Neural progenitor cell (in vitro differentiated cells): ENCODE data around the gene PPM1L. TPM values are rescaled to one million over a fixed set of nuclear protein-coding genes. Genes with fewer than 3 reads are reported as not detected.

Experiments
- DNase-seq: peaks from one replicate; pipeline ENCODE4 v3.0.0-alpha.2; 2016; ENCODE audit warnings: low spot score
- H2AFZ ChIP-seq: fragments of 200-600 bp; sonication (generic); replicated peaks from 2 replicates; pipeline ENCODE4 v1.6.1; 2016; ENCODE audit warnings: antibody characterized with exemption
- H3F3A ChIP-seq: fragments of 200-600 bp; sonication (generic); 2 replicates; pipeline ENCODE4 v1.6.1; 2016; ENCODE audit warnings: antibody characterized with exemption, low read depth
- H3K27ac ChIP-seq: fragments of 200-600 bp; sonication (generic); 2 replicates; pipeline ENCODE4 v1.5.1; 2016; ENCODE audit warnings: mild to moderate bottlenecking
- H3K27me3 ChIP-seq: fragments of 200-600 bp; sonication (generic); 2 replicates; pipeline ENCODE4 v1.6.1; 2016; ENCODE audit warnings: mild to moderate bottlenecking, moderate library complexity
- H3K36me3 ChIP-seq: fragments of 200-600 bp; sonication (generic); 2 replicates; pipeline ENCODE4 v1.5.1; 2016
- H3K4me1 ChIP-seq: fragments of 200-600 bp; sonication (generic); 2 replicates; pipeline ENCODE4 v1.6.1; 2016; ENCODE audit warnings: mixed run types
- H3K4me2 ChIP-seq: fragments of 200-600 bp; sonication (generic); 2 replicates; pipeline ENCODE4 v1.6.1; 2016
- H3K4me3 ChIP-seq: fragments of 200-600 bp; sonication (generic); 2 replicates; pipeline ENCODE4 v1.5.1; 2016
- H3K79me2 ChIP-seq: fragments of 200-600 bp; sonication (generic); 2 replicates; pipeline ENCODE4 v1.6.1; 2016; ENCODE audit warnings: low read depth
- H3K9ac ChIP-seq: fragments of 200-600 bp; sonication (generic); 2 replicates; pipeline ENCODE4 v1.6.1; 2016
- H3K9me3 ChIP-seq: fragments of 200-600 bp; sonication (generic); 2 replicates; pipeline ENCODE4 v1.5.1; 2016; ENCODE audit warnings: low read depth
- H4K20me1 ChIP-seq: fragments of 200-600 bp; sonication (generic); 2 replicates; pipeline ENCODE4 v1.6.1; 2016; ENCODE audit warnings: low read depth
- H3K27ac Mint-ChIP-seq: 3 replicates; pipeline ENCODE4 v1.8.0; 2021; ENCODE audit warnings: mixed read lengths
- H3K27me3 Mint-ChIP-seq: 2 replicates; pipeline ENCODE4 v1.8.0; 2022; ENCODE audit warnings: low read depth, mild to moderate bottlenecking, inconsistent platforms, moderate library complexity, mixed read lengths; ENCODE audit not compliant: insufficient read depth
- H3K36me3 Mint-ChIP-seq: 3 replicates; pipeline ENCODE4 v1.8.0; 2021; ENCODE audit warnings: mixed read lengths
- H3K4me1 Mint-ChIP-seq: 3 replicates; pipeline ENCODE4 v1.8.0; 2021; ENCODE audit warnings: mixed read lengths
- H3K4me3 Mint-ChIP-seq: 3 replicates; pipeline ENCODE4 v1.8.0; 2021; ENCODE audit warnings: mild to moderate bottlenecking, moderate library complexity, mixed read lengths
- H3K9me3 Mint-ChIP-seq: 3 replicates; pipeline ENCODE4 v1.8.0; 2020; ENCODE audit warnings: mixed read lengths
- CTCF ChIP-seq: fragments of 200-600 bp; sonication (generic); IDR thresholded peaks from 2 replicates; pipeline ENCODE4 v1.5.1; 2017; ENCODE audit warnings: antibody characterized with exemption, mild to moderate bottlenecking
- EZH2 ChIP-seq: fragments of 200-600 bp; sonication (generic); IDR thresholded peaks from 2 replicates; pipeline ENCODE4 v1.6.1; 2017; ENCODE audit warnings: antibody characterized with exemption, mild to moderate bottlenecking, moderate library complexity
- EZH2phosphoT487 ChIP-seq: fragments of 200-600 bp; sonication (generic); IDR thresholded peaks from 2 replicates; pipeline ENCODE4 v1.6.1; 2017; ENCODE audit warnings: antibody characterized with exemption
- total RNA-seq: library from RNA; depleted of rRNA; stranded (reverse); fragments of >200 nt; gene quantifications from 2 replicates; pipeline ENCODE4 v1.2.3, GENCODE V29; 2015; ENCODE audit warnings: low replicate concordance

PPM1L gene
- total RNA-seq, 1 donor from 2014 or later, result 16.5 TPM

- no peak overlapping the region for H2AFZ ChIP-seq
- H3K4me3 ChIP-seq, result no peak overlapping the region
- Mint-ChIP-seq H3K27ac (no peak overlapping the region), H3K4me3 (no peak overlapping the region), H3K27me3 (peaks cover 4% of the 10 kb centered on the region), H3K4me1 (peaks cover 23% of the 10 kb centered on the region), H3K9me3 (no peaks in the 10 kb centered on the region), H3K36me3 (no peaks in the 10 kb centered on the region)
- H4K20me1 ChIP-seq, result peaks cover 7% of the 10 kb centered on the region
- no peak overlapping the region for H3K9ac ChIP-seq
- H3F3A ChIP-seq, result no peaks in the 10 kb centered on the region
- H3K9me3 ChIP-seq, result no peaks in the 10 kb centered on the region
- peaks cover 17% of the 10 kb centered on the region for H3K4me1 ChIP-seq
- H3K36me3 ChIP-seq, result no peaks in the 10 kb centered on the region
- DNase-seq, result no peak
- H3K4me2 ChIP-seq, result no peak overlapping the region
- H3K27ac ChIP-seq, result no peak overlapping the region
- no peaks in the 10 kb centered on the region for H3K27me3 ChIP-seq
- peaks cover 6% of the 10 kb centered on the region for H3K79me2 ChIP-seq
- TF ChIP-seq EZH2 (no peak), CTCF (no peak), EZH2phosphoT487 (no peak)
Observed at GRCh38 chr3:160810362-160811236, 54.6 kb downstream of the PPM1L start.

GRCh38 chr3:160811237-160811548 lies 55.2 kb downstream of the PPM1L start:
- no peak overlapping the region for H3K27ac ChIP-seq
- H3K4me2 ChIP-seq, result no peak overlapping the region
- no peak overlapping the region for H2AFZ ChIP-seq
- peaks cover 7% of the 10 kb centered on the region for H4K20me1 ChIP-seq
- Mint-ChIP-seq H3K9me3 (no peaks in the 10 kb centered on the region), H3K4me1 (peaks cover 23% of the 10 kb centered on the region), H3K4me3 (no peak overlapping the region), H3K36me3 (no peaks in the 10 kb centered on the region), H3K27ac (no peak overlapping the region), H3K27me3 (peaks cover 4% of the 10 kb centered on the region)
- no peak for TF ChIP-seq EZH2
- TF ChIP-seq CTCF, result no peak
- no peak for TF ChIP-seq EZH2phosphoT487
- H3K9me3 ChIP-seq, result no peaks in the 10 kb centered on the region
- no peak overlapping the region for H3K4me3 ChIP-seq
- H3K27me3 ChIP-seq, result no peaks in the 10 kb centered on the region
- no peaks in the 10 kb centered on the region for H3K36me3 ChIP-seq
- no peak overlapping the region for H3K9ac ChIP-seq
- no peak for DNase-seq
- no peaks in the 10 kb centered on the region for H3F3A ChIP-seq
- peaks cover 6% of the 10 kb centered on the region for H3K79me2 ChIP-seq
- H3K4me1 ChIP-seq, result peaks cover 17% of the 10 kb centered on the region

DNA sequence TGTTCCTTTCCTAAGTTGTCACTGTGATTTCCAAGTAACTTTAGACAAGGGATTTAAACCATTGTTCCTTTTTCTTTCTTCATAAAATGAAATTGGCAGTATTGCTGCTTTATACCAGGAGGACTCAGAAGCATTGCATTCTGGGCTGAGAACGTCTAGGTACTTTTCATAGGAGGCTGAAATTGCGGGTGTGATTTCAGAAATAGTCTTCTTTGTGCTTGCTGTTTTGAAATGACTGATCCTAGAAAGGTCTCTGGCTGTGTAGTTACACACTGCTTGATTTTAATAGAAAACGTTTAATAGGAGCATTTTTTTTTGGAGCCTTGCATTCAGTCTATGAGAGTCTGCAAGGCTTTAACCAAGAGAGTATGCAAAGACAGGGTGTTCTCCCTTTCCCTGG lies 56.3 kb downstream of the PPM1L start:
- H3K9me3 Mint-ChIP-seq, result no peaks in the 10 kb centered on the region
- no peak overlapping the region for H3K4me3 ChIP-seq
- H3K4me1 ChIP-seq, result peaks cover 16% of the 10 kb centered on the region
- H3K27me3 ChIP-seq, result no peaks in the 10 kb centered on the region
- peaks cover 7% of the 10 kb centered on the region for H4K20me1 ChIP-seq
- DNase-seq, result no peak
- no peaks in the 10 kb centered on the region for H3K9me3 ChIP-seq
- no peaks in the 10 kb centered on the region for H3K36me3 ChIP-seq
- no peak overlapping the region for H3K27ac ChIP-seq
- no peak for TF ChIP-seq EZH2phosphoT487
- TF ChIP-seq CTCF, result no peak
- no peak for TF ChIP-seq EZH2
- H3K27me3 Mint-ChIP-seq, result peaks cover 3% of the 10 kb centered on the region
- H3K27ac Mint-ChIP-seq, result no peak overlapping the region
- H3F3A ChIP-seq, result no peaks in the 10 kb centered on the region
- no peaks in the 10 kb centered on the region for H3K36me3 Mint-ChIP-seq
- H3K4me2 ChIP-seq, result no peak overlapping the region
- H3K4me3 Mint-ChIP-seq, result no peak overlapping the region
- H3K9ac ChIP-seq, result no peak overlapping the region
- H3K4me1 Mint-ChIP-seq, result peaks cover 23% of the 10 kb centered on the region
- no peak overlapping the region for H2AFZ ChIP-seq
- peaks cover 6% of the 10 kb centered on the region for H3K79me2 ChIP-seq
